DOHH2 (cell line): ENCODE data around the gene GALNT2.

Experiments used
- H3F3A ChIP-seq: fragments of 200-600 bp; sonication (generic), shearing (Covaris generic); 2 replicates; pipeline ENCODE4 v1.6.0; 2016; ENCODE audit warnings: antibody characterized with exemption, mild to moderate bottlenecking; ENCODE audit not compliant: control insufficient read depth, insufficient read depth
- H3K27ac ChIP-seq: fragments of 200-600 bp; sonication (generic); 2 replicates; pipeline ENCODE4 v1.5.1; 2014; ENCODE audit warnings: low read depth, mild to moderate bottlenecking, low read length, moderate library complexity
- H3K27me3 ChIP-seq: fragments of 200-600 bp; sonication (generic); 2 replicates; pipeline ENCODE4 v1.6.1; 2014; ENCODE audit warnings: mild to moderate bottlenecking, low read length, mixed read lengths; ENCODE audit not compliant: control insufficient read depth
- H3K36me3 ChIP-seq: fragments of 200-600 bp; sonication (generic); 2 replicates; pipeline ENCODE4 v1.6.1; 2014; ENCODE audit warnings: mild to moderate bottlenecking, low read length, moderate library complexity, mixed read lengths; ENCODE audit not compliant: control insufficient read depth
- H3K4me1 ChIP-seq: fragments of 200-600 bp; sonication (generic); 2 replicates; pipeline ENCODE4 v1.6.1; 2014; ENCODE audit warnings: mild to moderate bottlenecking, low read length, mixed read lengths; ENCODE audit not compliant: control insufficient read depth
- H3K4me2 ChIP-seq: fragments of 200-600 bp; sonication (generic); 2 replicates; pipeline ENCODE4 v1.6.0; 2014; ENCODE audit warnings: mild to moderate bottlenecking, low read length, moderate library complexity
- H3K4me3 ChIP-seq: fragments of 200-600 bp; sonication (generic); 2 replicates; pipeline ENCODE4 v1.5.1; 2014; ENCODE audit warnings: mild to moderate bottlenecking, low read length, mixed read lengths
- H3K79me2 ChIP-seq: fragments of 200-600 bp; sonication (generic); 2 replicates; pipeline ENCODE4 v1.6.1; 2014; ENCODE audit warnings: mild to moderate bottlenecking, low read length, mixed read lengths; ENCODE audit not compliant: control insufficient read depth
- H3K9me2 ChIP-seq: fragments of 200-600 bp; sonication (generic); replicated peaks from 2 replicates; pipeline ENCODE4 v1.6.1; 2014; ENCODE audit warnings: mild to moderate bottlenecking, low read length, mixed read lengths; ENCODE audit not compliant: control insufficient read depth
- H3K9me3 ChIP-seq: fragments of 200-600 bp; sonication (generic); 2 replicates; pipeline ENCODE4 v1.6.1; 2014; ENCODE audit warnings: antibody characterized with exemption, low read length, mixed read lengths; ENCODE audit not compliant: control insufficient read depth, insufficient read depth
- H4K20me1 ChIP-seq: fragments of 200-600 bp; sonication (generic); 2 replicates; pipeline ENCODE4 v1.6.0; 2014; ENCODE audit warnings: low read depth, mild to moderate bottlenecking, antibody characterized with exemption, low read length, moderate library complexity; ENCODE audit not compliant: control insufficient read depth, insufficient read depth
- CTCF ChIP-seq: fragments of 200-600 bp; sonication (generic); IDR thresholded peaks from one replicate; pipeline ENCODE4 v1.5.1; 2014; ENCODE audit warnings: antibody characterized with exemption, mild to moderate bottlenecking, low read depth, low read length; ENCODE audit not compliant: poor library complexity, severe bottlenecking
- EZH2phosphoT487 ChIP-seq: fragments of 200-600 bp; sonication (generic); IDR thresholded peaks from 2 replicates; pipeline ENCODE4 v1.6.1; 2017; ENCODE audit warnings: borderline replicate concordance, mild to moderate bottlenecking, antibody characterized with exemption, low read length, moderate library complexity, mixed read lengths

Gene GALNT2

GRCh38 chr1:230156068-230156467, 89.0 kb downstream of the GALNT2 start:
- Histone ChIP-seq H3K4me2 (no peak overlapping the region), H4K20me1 (no peaks in the 10 kb centered on the region), H3F3A (no peaks in the 10 kb centered on the region), H3K36me3 (peaks cover 3% of the 10 kb centered on the region; the same call in 1 of the 2 replicates), H3K27me3 (no peaks in the 10 kb centered on the region), H3K9me3 (no peaks in the 10 kb centered on the region), H3K27ac (no peak overlapping the region), H3K9me2 (no peaks in the 10 kb centered on the region), H3K79me2 (peaks cover 83% of the 10 kb centered on the region), H3K4me1 (peaks cover 6% of the 10 kb centered on the region), H3K4me3 (no peak overlapping the region)
- TF ChIP-seq EZH2phosphoT487 (no peak), CTCF (no peak)

GRCh38 chr1:230156536-230156935, 89.5 kb downstream of the GALNT2 start:
- TF ChIP-seq CTCF (no peak), EZH2phosphoT487 (no peak)
- no peaks in the 10 kb centered on the region for H4K20me1 ChIP-seq
- H3K9me2 ChIP-seq = no peaks in the 10 kb centered on the region
- H3K4me3 ChIP-seq = no peak overlapping the region
- H3K27ac ChIP-seq = no peak overlapping the region
- no peak overlapping the region for H3K4me2 ChIP-seq
- peaks cover 1% of the 10 kb centered on the region for H3K4me1 ChIP-seq
- no peaks in the 10 kb centered on the region for H3F3A ChIP-seq
- no peaks in the 10 kb centered on the region for H3K36me3 ChIP-seq
- H3K9me3 ChIP-seq = no peaks in the 10 kb centered on the region
- H3K27me3 ChIP-seq = no peaks in the 10 kb centered on the region
- H3K79me2 ChIP-seq = peaks cover 83% of the 10 kb centered on the region

- Histone ChIP-seq H3K27ac (no peak overlapping the region), H3K79me2 (peaks cover 79% of the 10 kb centered on the region), H3K27me3 (no peaks in the 10 kb centered on the region), H3K36me3 (no peaks in the 10 kb centered on the region), H3K9me3 (no peaks in the 10 kb centered on the region), H3F3A (no peaks in the 10 kb centered on the region), H3K4me2 (no peak overlapping the region), H3K4me3 (no peak overlapping the region), H3K4me1 (no peaks in the 10 kb centered on the region), H3K9me2 (no peaks in the 10 kb centered on the region), H4K20me1 (no peaks in the 10 kb centered on the region)
- TF ChIP-seq EZH2phosphoT487 = no peak
- no peak for TF ChIP-seq CTCF
Observed at GRCh38 chr1:230157420-230158390, 90.7 kb downstream of the GALNT2 start.
